ENCODE measurements around the gene GRIK4. TPM values are rescaled to one million over a fixed set of nuclear protein-coding genes. Genes with fewer than 3 reads are reported as not detected.

GRIK4 gene
- total RNA-seq, 1 experiment from 2014 or later = not detected

DNA sequence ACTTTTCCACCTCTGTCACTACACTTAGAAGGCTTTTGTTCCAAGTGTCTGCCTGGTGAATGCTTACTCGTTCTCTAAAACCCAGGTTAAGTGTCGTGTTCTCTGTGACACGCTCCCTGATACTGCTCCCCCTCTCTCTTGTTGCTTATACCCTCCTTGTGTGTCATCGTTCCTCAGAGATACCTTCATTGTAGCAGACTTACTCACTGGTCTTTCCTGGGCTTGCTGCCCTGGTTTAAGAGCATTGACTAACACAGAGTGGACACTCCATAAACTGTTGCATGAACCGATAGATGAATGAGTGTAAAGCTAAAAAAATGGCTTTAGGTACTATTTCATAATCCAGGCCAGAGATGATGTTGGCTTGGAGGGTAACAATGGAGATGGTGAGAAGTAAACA, 171.3 kb downstream of the GRIK4 start:
- TF ChIP-seq, protein P1, sequence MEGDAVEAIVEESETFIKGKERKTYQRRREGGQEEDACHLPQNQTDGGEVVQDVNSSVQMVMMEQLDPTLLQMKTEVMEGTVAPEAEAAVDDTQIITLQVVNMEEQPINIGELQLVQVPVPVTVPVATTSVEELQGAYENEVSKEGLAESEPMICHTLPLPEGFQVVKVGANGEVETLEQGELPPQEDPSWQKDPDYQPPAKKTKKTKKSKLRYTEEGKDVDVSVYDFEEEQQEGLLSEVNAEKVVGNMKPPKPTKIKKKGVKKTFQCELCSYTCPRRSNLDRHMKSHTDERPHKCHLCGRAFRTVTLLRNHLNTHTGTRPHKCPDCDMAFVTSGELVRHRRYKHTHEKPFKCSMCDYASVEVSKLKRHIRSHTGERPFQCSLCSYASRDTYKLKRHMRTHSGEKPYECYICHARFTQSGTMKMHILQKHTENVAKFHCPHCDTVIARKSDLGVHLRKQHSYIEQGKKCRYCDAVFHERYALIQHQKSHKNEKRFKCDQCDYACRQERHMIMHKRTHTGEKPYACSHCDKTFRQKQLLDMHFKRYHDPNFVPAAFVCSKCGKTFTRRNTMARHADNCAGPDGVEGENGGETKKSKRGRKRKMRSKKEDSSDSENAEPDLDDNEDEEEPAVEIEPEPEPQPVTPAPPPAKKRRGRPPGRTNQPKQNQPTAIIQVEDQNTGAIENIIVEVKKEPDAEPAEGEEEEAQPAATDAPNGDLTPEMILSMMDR (IDR thresholded peaks at IDR 0.05; ENCODE audit: unreplicated experiment) = no peak
- Mint-ChIP-seq H3K9me3 (ENCODE audit: unreplicated experiment) (no peaks in the 10 kb centered on the region), H3K27ac (ENCODE audit: low read depth, unreplicated experiment) (no peak overlapping the region), H3K4me1 (ENCODE audit: insufficient read depth, unreplicated experiment) (no peaks in the 10 kb centered on the region), H3K27me3 (ENCODE audit: insufficient read depth, unreplicated experiment) (peaks cover 47% of the 10 kb centered on the region), H3K36me3 (ENCODE audit: insufficient read depth, unreplicated experiment) (no peaks in the 10 kb centered on the region), H3K4me3 (ENCODE audit: unreplicated experiment) (no peak overlapping the region)
- CTCF ChIA-PET = interaction anchor here (0.6 to 4.5 kb wide), 3 partner anchors 15 to 504 kb away, joined by 3 to 25 read pairs (median 3); no protein-coding TSS in a partner anchor
- POLR2A ChIA-PET = no interaction called here
- no TSS peak for BruUV-seq (replicated peaks)
- intact Hi-C loops (cut with micrococcal nuclease) = loop anchor here (10.0 kb wide), 1 partner anchor 432 kb away; no protein-coding TSS in a partner anchor
- DNase-seq (ENCODE audit: unreplicated experiment) = no peak

DNA sequence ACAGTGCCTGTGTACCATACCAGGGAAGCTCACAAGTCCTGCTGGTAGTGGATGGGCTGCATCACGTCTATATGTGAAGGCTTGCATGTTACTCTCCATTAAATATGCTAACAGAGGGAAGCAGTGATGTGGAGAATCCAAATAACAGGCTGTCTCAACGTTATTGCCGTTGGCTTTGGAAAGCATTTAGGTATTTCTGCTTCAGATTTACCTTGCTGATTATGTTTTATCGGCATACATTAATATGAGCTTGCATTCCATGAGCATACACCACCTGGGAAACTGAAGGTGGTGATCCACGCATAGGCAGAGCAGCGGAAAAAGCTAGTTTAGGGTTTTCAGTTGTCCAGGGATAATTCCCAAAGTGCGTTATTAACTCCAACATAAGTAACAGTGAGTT, 175.0 kb downstream of the GRIK4 start:
- H3K4me1 Mint-ChIP-seq (ENCODE audit: insufficient read depth, unreplicated experiment) = no peaks in the 10 kb centered on the region
- intact Hi-C loops (cut with micrococcal nuclease) = loop anchor here (5.0 to 10.0 kb wide), 3 partner anchors 116 to 428 kb away; no protein-coding TSS in a partner anchor
- no peaks in the 10 kb centered on the region for H3K9me3 Mint-ChIP-seq (ENCODE audit: unreplicated experiment)
- TF ChIP-seq, protein P1 (IDR thresholded peaks at IDR 0.05; ENCODE audit: unreplicated experiment) = no peak
- H3K27me3 Mint-ChIP-seq (ENCODE audit: insufficient read depth, unreplicated experiment) = peaks cover 78% of the 10 kb centered on the region
- ChIA-PET POLR2A (no interaction called here), CTCF (interaction anchor here (1.0 to 4.5 kb wide), 10 partner anchors 11 to 265 kb away, joined by 3 to 30 read pairs (median 7); partner anchors contain the start of gene GRIK4)
- no peak overlapping the region for H3K27ac Mint-ChIP-seq (ENCODE audit: low read depth, unreplicated experiment)
- no TSS peak for BruUV-seq (replicated peaks)
- H3K36me3 Mint-ChIP-seq (ENCODE audit: insufficient read depth, unreplicated experiment) = no peaks in the 10 kb centered on the region
- DNase-seq (ENCODE audit: unreplicated experiment) = no peak
- no peak overlapping the region for H3K4me3 Mint-ChIP-seq (ENCODE audit: unreplicated experiment)

DNA sequence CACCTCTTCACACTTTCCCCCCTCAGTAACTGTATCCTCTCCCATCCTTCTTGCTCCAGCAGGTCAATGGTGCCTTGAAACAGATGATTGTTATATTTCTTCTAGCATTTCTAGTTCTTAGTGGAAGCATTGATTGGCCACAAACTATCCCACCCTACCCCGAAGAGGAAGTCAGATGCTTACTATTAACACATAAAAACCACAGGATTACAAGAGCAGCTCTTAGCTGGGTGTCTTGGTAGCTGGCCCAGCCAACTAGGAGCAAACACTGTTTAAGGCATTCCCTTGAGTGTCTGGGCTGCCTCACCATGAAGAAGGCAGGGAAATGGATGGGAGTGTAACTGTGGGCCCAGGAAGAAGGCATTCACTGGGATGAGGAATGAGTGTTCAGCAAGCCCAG, 176.6 kb downstream of the GRIK4 start:
- Mint-ChIP-seq H3K9me3 (ENCODE audit: unreplicated experiment) (no peaks in the 10 kb centered on the region), H3K4me1 (ENCODE audit: insufficient read depth, unreplicated experiment) (no peaks in the 10 kb centered on the region), H3K27ac (ENCODE audit: low read depth, unreplicated experiment) (no peak overlapping the region), H3K36me3 (ENCODE audit: insufficient read depth, unreplicated experiment) (no peaks in the 10 kb centered on the region), H3K4me3 (ENCODE audit: unreplicated experiment) (no peak overlapping the region), H3K27me3 (ENCODE audit: insufficient read depth, unreplicated experiment) (peaks cover 74% of the 10 kb centered on the region)
- no peak for DNase-seq (ENCODE audit: unreplicated experiment)
- ChIA-PET CTCF (interaction anchor here (0.8 to 0.9 kb wide), 2 partner anchors 114 to 177 kb away, joined by 3 read pairs; no protein-coding TSS in a partner anchor), POLR2A (no interaction called here)
- TF ChIP-seq, protein P1 (IDR thresholded peaks at IDR 0.05; ENCODE audit: unreplicated experiment) = no peak
- no TSS peak for BruUV-seq (replicated peaks)
- intact Hi-C loops (cut with micrococcal nuclease) = loop anchor here (5.0 to 10.0 kb wide), 3 partner anchors 114 to 427 kb away; no protein-coding TSS in a partner anchor

DNA sequence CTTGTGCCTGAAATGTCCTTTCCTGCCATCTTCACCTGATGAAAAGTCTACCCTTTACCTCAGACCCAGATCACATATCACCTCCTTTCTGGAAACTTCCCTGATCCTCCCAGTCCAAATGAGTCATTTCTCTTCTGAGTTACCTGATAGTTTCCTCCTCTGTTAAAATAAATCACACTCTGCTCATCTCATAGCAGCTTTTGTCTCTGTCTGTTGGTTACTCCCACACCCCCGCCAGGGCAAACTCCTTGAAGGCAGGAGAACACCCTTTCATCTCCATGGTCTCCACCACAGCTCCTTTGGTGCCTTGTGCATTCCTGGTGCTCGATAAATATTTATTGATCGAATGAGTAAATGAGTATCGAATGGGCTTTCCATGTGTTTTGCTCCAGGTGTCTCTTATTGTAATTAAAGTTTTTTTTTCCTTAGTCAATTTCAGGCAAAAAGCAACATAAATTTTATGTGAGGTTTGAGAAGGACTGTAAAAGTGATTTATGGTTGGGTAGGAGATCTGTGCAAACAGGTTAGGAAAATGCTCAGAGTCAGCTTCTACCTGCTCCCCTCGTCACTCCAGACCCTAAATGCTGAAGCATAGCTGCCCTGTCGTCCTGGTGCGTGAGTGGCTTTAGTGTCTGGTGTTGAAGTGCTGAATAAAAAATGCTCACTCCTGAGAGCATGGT, 178.2 kb downstream of the GRIK4 start:
- no peaks in the 10 kb centered on the region for H3K9me3 Mint-ChIP-seq (ENCODE audit: unreplicated experiment)
- POLR2A ChIA-PET = interaction anchor here (0.5 kb wide), 1 partner anchor 52 kb away, joined by 3 read pairs; no protein-coding TSS in a partner anchor
- no peak overlapping the region for H3K4me3 Mint-ChIP-seq (ENCODE audit: unreplicated experiment)
- BruUV-seq (replicated peaks) = no TSS peak
- intact Hi-C loops (cut with micrococcal nuclease) = loop anchor here (5.0 to 10.0 kb wide), 3 partner anchors 113 to 425 kb away; no protein-coding TSS in a partner anchor
- H3K27ac Mint-ChIP-seq (ENCODE audit: low read depth, unreplicated experiment) = no peak overlapping the region
- TF ChIP-seq, protein P1 (IDR thresholded peaks at IDR 0.05; ENCODE audit: unreplicated experiment) = no peak
- no peak for DNase-seq (ENCODE audit: unreplicated experiment)
- no peaks in the 10 kb centered on the region for H3K36me3 Mint-ChIP-seq (ENCODE audit: insufficient read depth, unreplicated experiment)
- peaks cover 70% of the 10 kb centered on the region for H3K27me3 Mint-ChIP-seq (ENCODE audit: insufficient read depth, unreplicated experiment)
- no peaks in the 10 kb centered on the region for H3K4me1 Mint-ChIP-seq (ENCODE audit: insufficient read depth, unreplicated experiment)
- CTCF ChIA-PET = interaction anchor here (1.0 to 1.3 kb wide), 2 partner anchors 13 to 179 kb away, joined by 3 to 4 read pairs; no protein-coding TSS in a partner anchor

All from MCF 10A (cell line).